OCI-LY3 (cell line): ENCODE measurements around the gene AFF2.

Experiments used
- H2AFZ ChIP-seq: fragments of 200-600, 300-600 bp; shearing (Covaris generic); 2 replicates; pipeline ENCODE4 v1.6.0; 2014; ENCODE audit warnings: antibody characterized with exemption, low read depth, low read length
- H3K27ac ChIP-seq: fragments of 200-600, 300-600 bp; sonication (generic); 2 replicates; pipeline ENCODE4 v1.5.1; 2014; ENCODE audit warnings: mild to moderate bottlenecking, low read length, moderate library complexity, mixed read lengths
- H3K27me3 ChIP-seq: fragments of 200-600, 300-600 bp; sonication (generic); 2 replicates; pipeline ENCODE4 v1.6.1; 2014; ENCODE audit warnings: low read depth, low read length, mixed read lengths
- H3K36me3 ChIP-seq: fragments of 200-600, 300-600 bp; sonication (generic); replicated peaks from 2 replicates; pipeline ENCODE3; 2014; ENCODE audit warnings: low read depth, low read length, mixed read lengths
- H3K4me1 ChIP-seq: fragments of 300-600, 200-600 bp; sonication (generic); 2 replicates; pipeline ENCODE4 v1.6.1; 2014; ENCODE audit warnings: low read length, mixed read lengths
- H3K4me2 ChIP-seq: fragments of 200-600, 300-600 bp; sonication (generic); 2 replicates; pipeline ENCODE4 v1.6.1; 2014; ENCODE audit warnings: low read length, mixed read lengths
- H3K4me3 ChIP-seq: fragments of 300-600, 200-600 bp; sonication (generic); 2 replicates; pipeline ENCODE4 v1.5.1; 2014; ENCODE audit warnings: antibody characterized with exemption, mild to moderate bottlenecking, low read length, moderate library complexity
- H3K79me2 ChIP-seq: fragments of 300-600, 200-600 bp; shearing (Covaris generic); 2 replicates; pipeline ENCODE4 v1.6.1; 2014; ENCODE audit warnings: mild to moderate bottlenecking, low read length, mixed read lengths
- H3K9ac ChIP-seq: fragments of 300-600, 200-600 bp; shearing (Covaris generic); 2 replicates; pipeline ENCODE4 v1.6.0; 2014; ENCODE audit warnings: mild to moderate bottlenecking, low read length, moderate library complexity
- H3K9me3 ChIP-seq: fragments of 200-600, 300-600 bp; shearing (Covaris generic); 2 replicates; pipeline ENCODE4 v1.6.1; 2014; ENCODE audit warnings: low read length, mixed read lengths; ENCODE audit not compliant: insufficient read depth
- H4K20me1 ChIP-seq: fragments of 200-600, 300-600 bp; sonication (generic); 2 replicates; pipeline ENCODE4 v1.6.1; 2016; ENCODE audit warnings: low read length, mixed read lengths; ENCODE audit not compliant: insufficient read depth
- CTCF ChIP-seq: fragments of 200-600, 300-600 bp; sonication (generic); IDR thresholded peaks from 2 replicates; pipeline ENCODE4 v1.5.1; 2014; ENCODE audit warnings: antibody characterized with exemption, low read length, low read depth
- EZH2phosphoT487 ChIP-seq: fragments of 200-600 bp; shearing (Covaris generic); IDR thresholded peaks from 2 replicates; pipeline ENCODE4 v1.6.1; 2018; ENCODE audit warnings: antibody characterized with exemption, mixed run types, low read depth

The AFF2 gene

GRCh38 chrX:148836741-148837140, 336.3 kb downstream of the AFF2 start:
- H3K4me2 ChIP-seq: no peak overlapping the region
- TF ChIP-seq EZH2phosphoT487 (no peak), CTCF (no peak)
- H3K4me3 ChIP-seq: no peak overlapping the region
- no peak overlapping the region for H3K9ac ChIP-seq
- H3K27me3 ChIP-seq: no peaks in the 10 kb centered on the region
- no peaks in the 10 kb centered on the region for H3K79me2 ChIP-seq
- no peaks in the 10 kb centered on the region for H3K4me1 ChIP-seq
- no peaks in the 10 kb centered on the region for H3K36me3 ChIP-seq
- H3K27ac ChIP-seq: no peak overlapping the region
- no peaks in the 10 kb centered on the region for H3K9me3 ChIP-seq
- no peak overlapping the region for H2AFZ ChIP-seq
- no peaks in the 10 kb centered on the region for H4K20me1 ChIP-seq

- Histone ChIP-seq H3K27me3 (no peaks in the 10 kb centered on the region), H3K36me3 (no peaks in the 10 kb centered on the region), H3K4me1 (no peaks in the 10 kb centered on the region), H3K79me2 (no peaks in the 10 kb centered on the region), H3K9me3 (no peaks in the 10 kb centered on the region), H3K4me2 (no peak overlapping the region), H2AFZ (no peak overlapping the region), H3K4me3 (no peak overlapping the region), H4K20me1 (no peaks in the 10 kb centered on the region), H3K27ac (no peak overlapping the region), H3K9ac (no peak overlapping the region)
- TF ChIP-seq EZH2phosphoT487: no peak
- no peak for TF ChIP-seq CTCF
Measured at GRCh38 chrX:148850631-148851030, 350.2 kb downstream of the AFF2 start.

- Histone ChIP-seq H3K9ac (no peak overlapping the region), H2AFZ (no peak overlapping the region), H3K4me1 (no peaks in the 10 kb centered on the region), H3K36me3 (no peaks in the 10 kb centered on the region), H3K4me2 (no peak overlapping the region), H3K4me3 (no peak overlapping the region), H3K27ac (no peak overlapping the region), H3K79me2 (no peaks in the 10 kb centered on the region), H3K27me3 (no peaks in the 10 kb centered on the region), H3K9me3 (no peaks in the 10 kb centered on the region), H4K20me1 (no peaks in the 10 kb centered on the region)
- no peak for TF ChIP-seq CTCF
- no peak for TF ChIP-seq EZH2phosphoT487
Measured at GRCh38 chrX:148854306-148854705, 353.9 kb downstream of the AFF2 start.

GRCh38 chrX:148856505-148856904, 356.1 kb downstream of the AFF2 start:
- no peaks in the 10 kb centered on the region for H4K20me1 ChIP-seq
- H3K9ac ChIP-seq: no peak overlapping the region
- no peak overlapping the region for H2AFZ ChIP-seq
- H3K36me3 ChIP-seq: no peaks in the 10 kb centered on the region
- no peaks in the 10 kb centered on the region for H3K9me3 ChIP-seq
- H3K4me1 ChIP-seq: no peaks in the 10 kb centered on the region
- H3K4me2 ChIP-seq: no peak overlapping the region
- TF ChIP-seq EZH2phosphoT487 (no peak), CTCF (no peak)
- H3K4me3 ChIP-seq: no peak overlapping the region
- no peaks in the 10 kb centered on the region for H3K79me2 ChIP-seq
- H3K27ac ChIP-seq: no peak overlapping the region
- H3K27me3 ChIP-seq: no peaks in the 10 kb centered on the region
